K562 (cell line): ENCODE data around the gene CAST. TPM values are rescaled to one million over a fixed set of nuclear protein-coding genes. Genes with fewer than 3 reads are reported as not detected.

Experiments used
- C11orf30 ChIP-seq: fragments of 450-650 bp; IDR thresholded peaks from 2 replicates; pipeline ENCODE4 v1.6.1; 2016; ENCODE audit warnings: low read depth, mild to moderate bottlenecking
- CHD1 ChIP-seq: fragments of 200-600 bp; sonication (generic); IDR thresholded peaks from one replicate; pipeline ENCODE4 v1.6.1; 2012; ENCODE audit warnings: mild to moderate bottlenecking, moderate library complexity, low read length, inconsistent platforms
- CHD4 ChIP-seq: fragments of 200-600 bp; sonication (generic); IDR thresholded peaks from 3 replicates; pipeline ENCODE4 v1.6.1; 2012; ENCODE audit warnings: low read depth, mild to moderate bottlenecking, mixed read lengths, low read length, inconsistent platforms; ENCODE audit not compliant: insufficient read depth, insufficient replicate concordance, poor library complexity, severe bottlenecking
- CREB1 ChIP-seq, 2 experiments: sonication (generic) in 1 of 2; formaldehyde crosslinking in 1 of 2; IDR thresholded peaks; 2 replicates each; pipeline versions ENCODE4 v1.6.1 to v1.8.0; 2012 to 2022; ENCODE audit warnings: inconsistent platforms in 1 of 2, mild to moderate bottlenecking in 1 of 2, missing genetic modification reagents in 1 of 2, moderate library complexity in 1 of 2
- CREM ChIP-seq: IDR thresholded peaks from 2 replicates; pipeline ENCODE4 v1.6.1; 2014; ENCODE audit warnings: antibody characterized with exemption, low read depth
- CXXC5 ChIP-seq: fragments of 250-450 bp; sonication (Bioruptor Pico); IDR thresholded peaks from 2 replicates; pipeline ENCODE4 v1.8.0; 2022; ENCODE audit warnings: inconsistent platforms, mild to moderate bottlenecking, moderate library complexity
- HNRNPL ChIP-seq: fragments of 200-400 bp; formaldehyde crosslinking; IDR thresholded peaks from 2 replicates; pipeline ENCODE4 v1.6.1; 2017; ENCODE audit warnings: low read depth, mild to moderate bottlenecking, low read length
- IRF2 ChIP-seq: sonication (generic); formaldehyde crosslinking; IDR thresholded peaks from 2 replicates; pipeline ENCODE4 v1.8.1; 2022; ENCODE audit warnings: mild to moderate bottlenecking, missing genetic modification reagents
- MCM7 ChIP-seq, 2 experiments: fragments of 450-650 bp; IDR thresholded peaks; 2 replicates each; pipeline ENCODE4 v1.6.1; 2016 to 2018
- PTRF ChIP-seq: fragments of 450-650 bp; IDR thresholded peaks from 2 replicates; pipeline ENCODE4 v1.6.1; 2016; ENCODE audit warnings: mild to moderate bottlenecking, missing genetic modification characterization, missing compliant biosample characterization
- RAD21 ChIP-seq, 2 experiments: fragments of 250-450 bp in 1 of 2; fragments of 450-650 bp in 1 of 2; sonication (Bioruptor Pico) in 1 of 2; formaldehyde crosslinking in 1 of 2; IDR thresholded peaks in 1 of 2; conservative IDR thresholded peaks in 1 of 2; 2 replicates each; pipeline versions ENCODE4 v1.4.0 to v1.8.0; 2020 to 2022; ENCODE audit warnings: mild to moderate bottlenecking in 2 of 2, moderate library complexity in 1 of 2
- SAP30 ChIP-seq: fragments of 200-600 bp; sonication (generic); IDR thresholded peaks from 2 replicates; pipeline ENCODE4 v1.6.1; 2012; ENCODE audit warnings: borderline replicate concordance, low read depth, mild to moderate bottlenecking, moderate library complexity, low read length, control low read depth, inconsistent platforms; ENCODE audit not compliant: insufficient read depth, poor library complexity, severe bottlenecking
- SETDB1 ChIP-seq: IDR thresholded peaks from one replicate; pipeline ENCODE4 v1.6.1; 2012; ENCODE audit warnings: low read length, control low read depth, inconsistent platforms
- ZNF79 ChIP-seq: fragments of 250-450 bp; sonication (Bioruptor Pico); IDR thresholded peaks from 2 replicates; pipeline ENCODE4 v1.4.0; 2020; ENCODE audit warnings: low read depth, mild to moderate bottlenecking, moderate library complexity
- polyA plus RNA-seq, 8 experiments: library from polyadenylated mRNA; depleted of rRNA in 4 of 8; stranded (reverse) in 5 of 8; unstranded in 3 of 8; fragments of >200 nt; fragmentation: Nextera tagmentation in 2 of 8; fragmentation: Illumina TruSeq in 1 of 8; extraction: Ambion mirVana in 2 of 8; extraction: Trizol in 1 of 8; gene quantifications; 2 replicates each; pipeline versions ENCODE4 v1.2.1 to v1.2.3, GENCODE V29; 2011 to 2014; ENCODE audit warnings: inconsistent platforms in 1 of 8, missing spikeins in 1 of 8
- total RNA-seq, 7 experiments: library from RNA; depleted of rRNA in 6 of 7; stranded (reverse); fragments of >200 nt in 6 of 7; fragmentation: Illumina TruSeq in 2 of 7; extraction: Trizol in 2 of 7; gene quantifications; 2 replicates each; pipeline versions ENCODE4 v1.2.1 to v1.2.3, GENCODE V29; 2011 to 2021; ENCODE audit warnings: low replicate concordance in 1 of 7
- TF ChIP-seq, protein P1 (sequence below): fragments of 450-650 bp; IDR thresholded peaks from 2 replicates; pipeline ENCODE4 v1.6.1; 2018; ENCODE audit warnings: mild to moderate bottlenecking, low read depth; ENCODE audit not compliant: partially characterized antibody
- TF ChIP-seq, protein P2 (sequence below): fragments of 200-800 bp; sonication (Bioruptor generic); IDR thresholded peaks from 2 replicates; pipeline ENCODE4 v1.6.1; 2017; ENCODE audit warnings: missing genetic modification characterization, missing compliant biosample characterization
- TF ChIP-seq, protein P3 (sequence below), 2 experiments: fragments of 150-350 bp in 1 of 2; IDR thresholded peaks; 2 replicates each; pipeline ENCODE4 v1.6.1; 2012 to 2016; ENCODE audit warnings: low read depth in 2 of 2, low read length in 2 of 2, mild to moderate bottlenecking in 1 of 2, moderate library complexity in 1 of 2
- TF ChIP-seq, protein P4 (sequence below): IDR thresholded peaks from 2 replicates; pipeline ENCODE4 v1.6.1; 2011; ENCODE audit not compliant: insufficient read length; ENCODE audit errors: extremely low read depth

CAST gene
- total and polyA plus RNA-seq, 9 of the 15 experiments (the other 6 are each of a cell fraction or from before 2014, with no cell fraction given), result 55.5 to 136 (median 86.1) TPM

DNA sequence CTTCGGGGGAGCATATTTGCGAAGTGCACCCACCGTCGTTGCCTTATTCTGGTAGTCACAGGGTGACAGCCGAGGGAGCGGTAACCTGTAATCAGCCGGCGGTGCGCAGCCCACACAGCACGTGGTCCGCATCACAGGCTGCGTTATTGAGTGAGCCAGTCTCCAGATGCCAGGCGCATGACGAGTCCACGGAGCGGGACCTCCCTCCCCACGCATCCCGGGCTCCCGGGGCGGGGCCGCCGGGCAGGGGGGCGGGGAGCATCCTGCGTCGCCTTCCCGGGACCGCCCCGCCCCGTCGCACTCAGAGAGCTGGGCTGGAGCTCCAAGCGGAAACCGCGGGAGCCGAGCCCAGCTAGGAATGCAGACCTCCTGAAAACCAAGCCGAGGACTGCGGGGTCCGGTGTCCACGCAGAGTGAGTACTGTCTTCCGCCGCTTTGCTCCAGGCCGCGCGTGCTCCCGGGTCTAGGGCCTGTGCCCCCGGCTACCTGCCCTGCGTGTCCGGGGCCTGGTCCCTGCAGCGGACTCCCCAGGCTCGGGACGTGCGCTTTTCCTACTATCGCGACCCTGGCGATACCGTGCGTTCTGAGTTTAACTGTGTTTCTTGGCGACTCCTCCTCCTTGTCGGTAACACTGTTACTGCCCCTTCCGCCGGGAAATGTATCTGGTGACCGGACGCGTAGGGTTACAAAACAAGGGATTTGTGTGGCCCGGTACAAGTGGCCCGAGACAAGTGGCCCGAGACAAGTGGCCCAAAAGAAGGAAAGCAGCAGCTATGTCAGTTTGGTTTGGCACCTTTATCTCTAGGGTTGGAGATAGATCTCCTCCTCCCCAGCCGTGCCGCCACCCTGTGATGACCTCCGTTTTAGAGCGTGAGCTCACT, 40.6 kb downstream of the CAST start (continued):
- TF ChIP-seq, protein P1, sequence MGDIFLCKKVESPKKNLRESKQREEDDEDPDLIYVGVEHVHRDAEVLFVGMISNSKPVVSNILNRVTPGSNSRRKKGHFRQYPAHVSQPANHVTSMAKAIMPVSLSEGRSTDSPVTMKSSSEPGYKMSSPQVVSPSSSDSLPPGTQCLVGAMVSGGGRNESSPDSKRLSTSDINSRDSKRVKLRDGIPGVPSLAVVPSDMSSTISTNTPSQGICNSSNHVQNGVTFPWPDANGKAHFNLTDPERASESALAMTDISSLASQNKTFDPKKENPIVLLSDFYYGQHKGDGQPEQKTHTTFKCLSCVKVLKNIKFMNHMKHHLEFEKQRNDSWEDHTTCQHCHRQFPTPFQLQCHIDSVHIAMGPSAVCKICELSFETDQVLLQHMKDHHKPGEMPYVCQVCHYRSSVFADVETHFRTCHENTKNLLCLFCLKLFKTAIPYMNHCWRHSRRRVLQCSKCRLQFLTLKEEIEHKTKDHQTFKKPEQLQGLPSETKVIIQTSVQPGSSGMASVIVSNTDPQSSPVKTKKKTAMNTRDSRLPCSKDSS, result no peak
- TF ChIP-seq, protein P2, sequence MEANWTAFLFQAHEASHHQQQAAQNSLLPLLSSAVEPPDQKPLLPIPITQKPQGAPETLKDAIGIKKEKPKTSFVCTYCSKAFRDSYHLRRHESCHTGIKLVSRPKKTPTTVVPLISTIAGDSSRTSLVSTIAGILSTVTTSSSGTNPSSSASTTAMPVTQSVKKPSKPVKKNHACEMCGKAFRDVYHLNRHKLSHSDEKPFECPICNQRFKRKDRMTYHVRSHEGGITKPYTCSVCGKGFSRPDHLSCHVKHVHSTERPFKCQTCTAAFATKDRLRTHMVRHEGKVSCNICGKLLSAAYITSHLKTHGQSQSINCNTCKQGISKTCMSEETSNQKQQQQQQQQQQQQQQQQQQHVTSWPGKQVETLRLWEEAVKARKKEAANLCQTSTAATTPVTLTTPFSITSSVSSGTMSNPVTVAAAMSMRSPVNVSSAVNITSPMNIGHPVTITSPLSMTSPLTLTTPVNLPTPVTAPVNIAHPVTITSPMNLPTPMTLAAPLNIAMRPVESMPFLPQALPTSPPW (CRISPR knock-in tag), result peak; percentile 88
- peak; percentile 83 for TF ChIP-seq CXXC5
- peak; percentile 38 for TF ChIP-seq CHD1
- TF ChIP-seq SAP30, result no peak
- no peak for TF ChIP-seq SETDB1
- TF ChIP-seq CREB1 (IDR thresholded peaks at IDR 0.05), result peak; percentile 54; the same call in 1 of the 2 replicates
- TF ChIP-seq CREB1 (CRISPR knock-in tag; IDR thresholded peaks at IDR 0.05), result peak; percentile 79
- TF ChIP-seq HNRNPL, result no peak
- TF ChIP-seq, protein P3, sequence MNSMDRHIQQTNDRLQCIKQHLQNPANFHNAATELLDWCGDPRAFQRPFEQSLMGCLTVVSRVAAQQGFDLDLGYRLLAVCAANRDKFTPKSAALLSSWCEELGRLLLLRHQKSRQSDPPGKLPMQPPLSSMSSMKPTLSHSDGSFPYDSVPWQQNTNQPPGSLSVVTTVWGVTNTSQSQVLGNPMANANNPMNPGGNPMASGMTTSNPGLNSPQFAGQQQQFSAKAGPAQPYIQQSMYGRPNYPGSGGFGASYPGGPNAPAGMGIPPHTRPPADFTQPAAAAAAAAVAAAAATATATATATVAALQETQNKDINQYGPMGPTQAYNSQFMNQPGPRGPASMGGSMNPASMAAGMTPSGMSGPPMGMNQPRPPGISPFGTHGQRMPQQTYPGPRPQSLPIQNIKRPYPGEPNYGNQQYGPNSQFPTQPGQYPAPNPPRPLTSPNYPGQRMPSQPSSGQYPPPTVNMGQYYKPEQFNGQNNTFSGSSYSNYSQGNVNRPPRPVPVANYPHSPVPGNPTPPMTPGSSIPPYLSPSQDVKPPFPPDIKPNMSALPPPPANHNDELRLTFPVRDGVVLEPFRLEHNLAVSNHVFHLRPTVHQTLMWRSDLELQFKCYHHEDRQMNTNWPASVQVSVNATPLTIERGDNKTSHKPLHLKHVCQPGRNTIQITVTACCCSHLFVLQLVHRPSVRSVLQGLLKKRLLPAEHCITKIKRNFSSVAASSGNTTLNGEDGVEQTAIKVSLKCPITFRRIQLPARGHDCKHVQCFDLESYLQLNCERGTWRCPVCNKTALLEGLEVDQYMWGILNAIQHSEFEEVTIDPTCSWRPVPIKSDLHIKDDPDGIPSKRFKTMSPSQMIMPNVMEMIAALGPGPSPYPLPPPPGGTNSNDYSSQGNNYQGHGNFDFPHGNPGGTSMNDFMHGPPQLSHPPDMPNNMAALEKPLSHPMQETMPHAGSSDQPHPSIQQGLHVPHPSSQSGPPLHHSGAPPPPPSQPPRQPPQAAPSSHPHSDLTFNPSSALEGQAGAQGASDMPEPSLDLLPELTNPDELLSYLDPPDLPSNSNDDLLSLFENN (IDR thresholded peaks at IDR 0.05; ENCODE audit: low read depth in 2 of 2, low read length in 2 of 2), result no peak
- TF ChIP-seq IRF2, result no peak
- peak; percentile 66; the same call in 1 of the 2 replicates for TF ChIP-seq C11orf30
- no peak for TF ChIP-seq PTRF (tag)
- no peak for TF ChIP-seq RAD21 (CRISPR knock-in tag; conservative IDR thresholded peaks at IDR 0.05 in 1 of 2, IDR thresholded peaks at IDR 0.05 in 1 of 2)
- no peak for TF ChIP-seq ZNF79 (CRISPR knock-in tag)
- TF ChIP-seq CREM, result peak; percentile 76
- no peak for TF ChIP-seq MCM7 (IDR thresholded peaks at IDR 0.05)
- no peak for TF ChIP-seq CHD4
- TF ChIP-seq, protein P4, sequence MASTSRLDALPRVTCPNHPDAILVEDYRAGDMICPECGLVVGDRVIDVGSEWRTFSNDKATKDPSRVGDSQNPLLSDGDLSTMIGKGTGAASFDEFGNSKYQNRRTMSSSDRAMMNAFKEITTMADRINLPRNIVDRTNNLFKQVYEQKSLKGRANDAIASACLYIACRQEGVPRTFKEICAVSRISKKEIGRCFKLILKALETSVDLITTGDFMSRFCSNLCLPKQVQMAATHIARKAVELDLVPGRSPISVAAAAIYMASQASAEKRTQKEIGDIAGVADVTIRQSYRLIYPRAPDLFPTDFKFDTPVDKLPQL, result no peak
